Stimulated activated CD8-positive, alpha-beta memory T cell treated with anti-CD3 and anti-CD28 coated beads, Interleukin-2, amount 100 ng/mL, for 1 hour (primary cell): Measurements from ENCODE around the gene SPACA6.
A peak's percentile ranks its signal among the peaks of the same experiment; 100 is the strongest.

Source experiments
- DNase-seq, 2 donors: peaks; one replicate each; pipeline ENCODE4 v3.0.0-alpha.2; 2020; ENCODE audit warnings: low read depth in 2 of 2

SPACA6 gene

DNA sequence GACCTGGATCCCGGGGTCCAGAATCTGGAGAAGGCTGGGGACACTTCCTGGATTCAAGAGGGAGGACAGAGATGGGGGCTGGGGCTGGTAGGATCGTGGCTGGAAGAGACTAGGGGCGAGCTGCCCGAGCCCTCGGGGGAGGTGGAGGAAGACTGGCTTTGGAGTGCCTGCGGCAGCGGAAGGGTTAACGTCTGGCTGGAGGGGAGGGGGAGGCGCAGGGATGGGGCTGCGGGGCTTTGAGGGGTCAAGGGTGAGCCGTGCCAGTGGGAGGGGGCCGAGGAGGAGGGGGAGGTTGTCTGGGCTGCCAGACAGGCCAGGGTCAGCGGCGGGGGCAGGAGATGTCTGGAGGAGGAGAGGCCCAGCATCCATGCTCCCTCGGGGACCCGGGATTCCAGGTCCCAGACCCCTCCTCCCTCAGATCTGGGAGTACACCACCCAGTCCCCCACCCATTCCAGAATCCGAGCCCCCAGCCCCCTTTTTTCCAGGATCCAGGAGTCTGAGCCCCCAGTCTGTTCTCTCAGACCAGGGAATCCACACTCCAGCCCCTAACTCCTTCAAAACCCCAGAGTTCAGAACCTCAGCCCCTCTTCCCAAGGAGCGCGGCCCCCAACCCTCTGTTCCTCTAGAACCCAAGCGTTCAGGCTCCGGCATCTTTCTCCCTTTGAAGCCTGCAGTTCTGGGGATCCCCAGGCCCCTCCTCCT, 3.2 kb upstream of the SPACA6 start:
- no peak for DNase-seq

DNA sequence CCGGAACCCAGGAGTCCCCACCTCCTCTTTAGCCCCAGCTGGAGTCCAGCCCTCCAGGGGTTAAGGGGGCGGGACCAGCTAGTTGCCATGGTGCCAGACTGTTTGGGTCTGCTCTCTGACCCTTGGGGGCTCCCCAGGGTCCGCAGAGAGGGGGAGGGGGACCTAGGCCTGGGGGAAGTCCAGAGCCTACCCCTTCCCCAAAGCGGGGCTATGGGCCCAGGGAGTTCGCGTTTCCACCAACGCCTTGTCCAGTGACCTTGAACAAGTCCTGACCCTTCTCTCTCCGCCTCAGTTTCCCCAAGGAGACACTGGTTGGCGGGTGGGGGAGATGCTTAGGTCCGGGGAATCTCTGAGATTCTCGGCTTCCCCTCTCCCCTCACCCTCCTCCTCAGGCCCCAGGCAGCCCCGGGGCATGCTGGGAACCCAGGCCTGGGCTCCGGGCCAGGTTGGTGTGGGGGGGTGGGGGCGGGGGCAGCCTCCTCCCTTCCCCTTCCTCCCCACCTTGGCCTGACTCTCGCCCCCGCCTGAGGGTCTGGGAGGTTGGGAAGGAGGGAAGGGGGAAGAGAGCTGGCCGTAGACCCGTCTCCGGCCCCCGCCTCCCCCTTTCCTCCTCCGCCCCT, 2.6 kb upstream of the SPACA6 start:
- DNase-seq, result no peak

DNA sequence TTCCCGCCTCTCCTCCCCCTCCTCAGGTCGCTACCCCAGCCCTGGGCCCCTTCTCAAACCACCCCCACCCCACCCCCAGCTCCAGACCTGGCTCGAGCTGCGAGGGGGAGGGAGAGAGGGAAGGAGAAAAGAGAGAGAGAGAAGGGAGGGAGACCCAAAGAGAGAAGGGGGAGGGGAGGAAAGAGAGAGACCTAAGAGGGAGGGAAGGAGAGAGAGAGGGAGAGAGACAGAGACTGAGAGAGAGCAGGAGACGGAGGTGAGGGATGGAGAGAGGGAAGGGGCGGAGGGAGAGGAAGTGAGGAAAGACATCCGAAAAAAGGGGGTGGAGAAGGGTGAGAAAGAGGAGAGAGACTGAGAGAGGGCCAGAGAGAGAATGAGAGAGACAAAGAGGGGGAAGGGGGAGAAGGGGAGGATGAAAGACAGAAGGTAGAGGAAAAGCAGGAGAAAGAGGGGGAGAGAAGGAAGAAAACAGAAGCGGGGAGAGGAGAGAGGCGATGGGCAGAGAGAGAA, 2.0 kb upstream of the SPACA6 start:
- no peak for DNase-seq

DNA sequence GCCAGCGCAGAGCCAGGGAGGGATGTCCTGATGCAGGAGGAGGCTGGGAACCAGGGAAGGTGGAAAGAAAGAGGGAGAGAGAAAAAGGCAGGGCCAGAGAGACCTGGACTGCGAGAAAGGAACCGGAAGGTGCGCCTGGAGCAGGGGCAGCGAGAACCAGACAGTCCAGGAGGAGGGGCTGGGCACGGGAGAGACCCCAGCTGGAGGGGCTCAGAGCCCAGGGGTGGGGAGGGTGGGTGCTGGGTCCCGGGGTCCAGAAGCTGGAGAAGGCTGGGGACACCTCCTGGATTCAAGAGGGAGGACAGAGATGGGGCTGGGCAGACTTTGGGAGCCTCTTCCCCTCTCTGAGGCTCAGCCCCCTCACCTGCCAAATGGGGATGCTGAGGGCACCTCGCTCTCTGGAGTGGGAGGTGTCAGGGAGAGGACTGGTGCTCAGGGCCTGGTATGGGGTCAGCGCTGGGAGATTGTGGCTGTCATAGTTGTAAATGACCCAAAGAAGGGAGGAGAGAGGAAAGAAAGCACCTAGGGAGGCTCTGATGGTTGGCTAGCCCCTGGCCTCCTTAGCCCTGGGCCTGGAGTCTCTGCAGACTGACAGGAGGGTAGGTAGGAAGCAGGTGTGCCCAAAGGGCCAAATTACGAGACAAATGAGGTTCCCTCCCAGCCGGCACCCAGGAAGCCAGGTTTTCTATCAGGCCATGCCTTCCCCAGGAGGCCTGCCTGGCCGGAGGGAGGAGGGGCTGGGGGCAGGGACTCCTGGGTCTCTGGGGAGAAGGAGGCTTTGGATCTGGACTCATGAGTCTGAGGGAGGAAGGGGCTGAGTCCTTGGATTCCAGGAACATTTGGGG, 1.3 kb upstream of the SPACA6 start:
- DNase-seq, result no peak

DNA sequence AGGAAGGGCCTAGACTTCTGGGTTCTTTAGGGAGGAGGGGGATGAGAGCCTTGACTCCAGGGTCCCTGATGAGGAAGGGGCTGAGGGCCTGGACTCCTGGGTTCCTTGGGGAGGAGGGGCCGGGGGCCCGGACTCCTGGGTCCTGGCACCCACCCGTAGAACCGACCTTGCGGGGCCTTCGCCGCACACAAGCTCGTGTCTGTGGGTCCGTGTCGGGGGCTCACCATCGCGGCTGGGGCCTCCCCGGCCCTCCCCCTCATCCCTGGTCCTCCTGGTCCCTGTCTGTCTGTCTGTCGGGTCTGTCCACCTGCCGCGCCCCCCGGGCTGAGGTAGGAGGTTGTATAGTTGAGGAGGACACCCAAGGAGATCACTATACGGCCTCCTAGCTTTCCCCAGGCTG, 662 bp upstream of the SPACA6 start:
- no peak for DNase-seq

DNA sequence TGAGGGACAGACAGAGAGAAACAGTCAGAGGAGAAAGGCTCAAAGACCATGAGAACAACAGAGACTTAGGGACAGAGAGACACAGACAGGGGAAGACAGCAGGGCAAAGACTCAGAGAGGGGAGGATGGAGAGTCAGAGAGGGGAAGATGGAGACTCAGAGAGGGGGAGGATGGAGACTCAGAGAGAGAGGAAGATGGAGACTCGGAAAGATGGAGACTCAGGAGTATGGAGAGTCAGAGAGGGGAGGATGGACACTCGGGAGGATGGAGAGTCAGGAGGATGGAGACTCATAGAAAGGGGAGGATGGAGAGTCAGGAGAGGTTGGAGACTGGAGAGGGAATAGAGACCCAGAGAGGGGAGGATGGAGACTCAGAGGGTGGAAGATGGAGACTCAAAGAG, 689 bp downstream of the SPACA6 start:
- no peak for DNase-seq

DNA sequence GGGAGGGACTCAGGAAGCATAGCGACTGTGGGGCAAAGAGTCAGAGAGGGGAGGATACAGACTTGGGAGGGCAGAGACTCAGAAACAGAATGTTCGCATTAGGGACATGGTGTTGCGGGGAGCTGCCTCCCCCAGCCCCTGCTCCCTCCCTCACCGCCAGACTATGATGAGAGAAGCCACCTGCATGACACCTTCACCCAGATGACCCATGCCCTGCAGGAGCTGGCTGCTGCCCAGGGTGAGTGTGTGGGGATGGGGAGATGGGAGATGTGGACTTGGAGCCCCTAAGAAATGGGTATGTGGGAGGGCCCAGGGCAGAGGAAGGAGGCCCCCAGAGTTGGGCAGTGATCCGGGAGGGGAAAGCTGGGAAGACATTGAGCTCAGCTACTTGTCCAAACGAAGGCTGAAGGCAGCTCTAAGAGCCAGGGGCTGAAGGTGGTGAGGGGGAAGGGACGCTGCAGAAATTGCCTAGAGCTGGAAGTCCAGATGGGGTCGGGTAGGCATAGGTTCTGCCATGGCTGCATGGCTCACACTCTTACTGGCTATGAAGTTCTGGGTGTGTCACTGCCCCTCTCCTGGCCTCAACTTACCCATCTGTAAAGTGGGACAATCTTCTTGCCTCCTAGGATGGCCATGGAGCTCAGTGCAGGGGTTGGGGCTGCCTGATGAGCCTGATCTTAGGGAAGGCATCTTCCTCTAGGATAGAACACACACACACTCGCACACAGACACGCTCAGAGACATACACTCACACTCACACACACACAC, 1.4 kb downstream of the SPACA6 start:
- DNase-seq, result no peak

DNA sequence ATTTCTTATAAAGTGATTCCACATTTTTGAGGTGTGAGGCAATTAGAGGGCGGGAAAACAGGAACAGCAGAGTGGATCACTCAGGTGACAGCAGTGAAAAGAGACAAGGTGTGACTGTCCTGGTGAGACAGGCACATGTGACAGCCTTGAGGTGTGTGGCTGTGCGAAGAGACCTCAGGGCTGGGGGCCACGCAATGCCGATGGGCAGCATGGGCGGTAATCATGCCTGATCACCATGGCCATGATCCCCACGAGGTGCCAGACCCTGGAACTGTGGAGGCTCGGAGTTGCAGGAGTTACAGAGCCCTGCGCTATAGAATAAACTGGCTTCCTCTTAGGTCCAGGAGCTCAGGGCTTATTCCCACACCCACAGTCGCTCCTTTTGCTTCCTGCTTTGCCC, 2.0 kb downstream of the SPACA6 start:
- DNase-seq, result no peak

DNA sequence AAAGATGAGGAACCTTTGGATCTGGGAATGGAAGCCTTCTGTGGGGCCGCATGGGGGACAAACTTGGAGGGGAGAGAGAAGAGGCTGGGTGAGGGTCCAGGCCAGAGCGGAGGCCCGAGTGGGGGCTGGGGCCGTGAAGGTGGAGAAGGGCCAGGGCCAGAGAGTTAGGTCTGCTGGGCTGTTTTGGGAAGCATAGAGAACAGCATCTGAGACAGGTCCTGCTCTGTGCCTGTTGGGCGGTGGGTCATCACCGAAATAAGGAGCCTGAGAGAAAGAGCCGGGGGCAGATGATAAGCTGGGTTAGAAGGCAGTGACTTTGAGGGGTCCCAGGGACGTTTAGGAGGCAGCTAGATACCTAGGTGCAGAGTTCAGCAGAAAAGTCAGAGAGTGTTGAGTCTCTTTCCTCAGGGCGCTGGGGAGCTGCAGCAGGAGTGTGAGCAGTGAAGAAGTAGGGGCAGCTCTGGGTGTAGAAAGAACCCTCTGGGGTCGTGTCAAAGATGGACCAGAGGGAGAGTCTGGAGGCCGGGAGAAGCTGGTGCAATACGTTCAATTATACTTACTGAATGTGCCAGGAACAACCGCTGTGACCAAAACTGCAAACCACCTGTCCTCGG, 2.7 kb downstream of the SPACA6 start:
- no peak for DNase-seq

DNA sequence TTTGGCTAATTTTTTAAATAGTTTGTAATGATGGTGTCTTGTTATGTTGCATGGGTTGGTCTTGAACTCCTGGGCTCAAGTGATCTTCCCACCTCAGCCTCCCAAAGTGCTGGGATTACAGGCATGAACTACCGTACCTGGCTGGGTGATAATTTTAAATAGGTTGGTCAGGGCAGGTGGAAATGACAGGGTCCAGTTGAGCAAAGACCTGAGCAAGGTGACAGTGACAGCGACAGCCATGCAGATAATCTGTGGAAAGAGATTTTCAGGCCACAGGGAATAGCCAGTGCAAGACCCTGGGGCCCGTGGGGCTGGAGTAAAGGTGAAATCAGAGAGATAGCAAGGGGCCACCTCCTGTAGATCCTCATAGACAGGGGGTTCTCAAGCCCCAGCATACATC, 3.5 kb downstream of the SPACA6 start:
- DNase-seq, result no peak

DNA sequence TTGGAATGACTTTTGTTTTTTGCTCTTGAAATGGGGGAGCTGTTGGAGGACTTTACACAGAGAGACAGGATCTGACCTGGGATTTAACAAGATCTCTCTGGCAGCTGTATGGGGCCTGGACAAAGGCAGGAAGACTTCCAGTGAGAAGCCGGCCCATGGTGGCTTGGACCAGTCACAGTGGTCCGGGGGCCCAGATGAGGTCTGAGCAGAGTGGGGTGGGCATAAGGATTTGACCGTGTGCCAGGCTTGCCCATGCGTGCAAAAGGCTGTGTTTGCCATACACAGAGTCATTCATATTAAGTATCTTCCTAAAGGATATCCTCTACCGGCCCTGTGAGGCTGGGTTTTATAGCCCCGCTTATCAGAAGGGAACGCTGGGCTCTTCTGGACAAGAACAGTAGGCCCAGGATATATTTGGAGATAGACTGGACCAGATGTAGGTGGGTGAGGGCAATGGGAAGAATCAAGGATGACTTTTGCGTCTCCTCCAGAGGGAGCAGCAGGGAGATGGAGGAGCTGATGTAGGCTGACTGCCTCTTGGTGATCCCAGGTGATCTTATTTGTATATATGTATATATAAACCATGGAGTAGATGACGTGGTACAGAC, 4.1 kb downstream of the SPACA6 start:
- no peak for DNase-seq

DNA sequence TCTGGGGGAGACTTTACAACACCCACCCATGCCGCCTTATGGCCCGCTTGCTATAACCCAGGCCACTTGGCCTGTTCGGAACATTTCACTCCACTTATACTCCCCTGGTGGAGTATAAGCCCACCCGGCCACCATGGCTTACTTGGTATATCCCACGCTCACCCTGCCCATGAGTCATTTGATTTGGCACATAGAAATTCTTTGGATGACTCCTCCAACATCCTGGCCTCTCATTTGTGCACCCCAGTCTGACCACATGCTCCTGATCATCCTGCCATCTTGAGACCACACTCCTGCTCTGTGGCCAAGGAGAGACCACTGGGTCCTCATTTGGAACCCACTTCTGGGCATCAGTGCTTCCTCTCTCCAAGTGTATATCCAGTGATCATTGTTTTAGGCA, 5.2 kb downstream of the SPACA6 start:
- DNase-seq, result no peak

DNA sequence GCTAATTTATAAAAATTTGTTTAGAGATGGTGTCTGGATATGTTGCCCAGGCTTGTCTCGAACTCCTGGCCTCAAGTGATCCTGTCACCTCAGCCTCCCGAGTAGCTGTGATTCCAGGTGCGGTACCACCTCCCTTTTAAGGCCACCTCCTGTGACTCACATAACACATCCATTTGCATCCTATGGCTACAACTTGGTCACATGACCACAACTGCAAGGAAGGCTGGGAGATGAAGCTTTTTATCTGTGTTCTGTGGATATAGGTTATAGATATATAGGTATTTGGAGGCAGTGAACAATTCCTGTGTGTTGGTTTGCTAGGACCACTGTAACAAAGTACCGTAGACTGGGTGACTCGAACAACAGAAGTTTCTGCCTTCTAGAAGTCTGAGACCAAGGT, 6.0 kb downstream of the SPACA6 start:
- DNase-seq, result no peak

DNA sequence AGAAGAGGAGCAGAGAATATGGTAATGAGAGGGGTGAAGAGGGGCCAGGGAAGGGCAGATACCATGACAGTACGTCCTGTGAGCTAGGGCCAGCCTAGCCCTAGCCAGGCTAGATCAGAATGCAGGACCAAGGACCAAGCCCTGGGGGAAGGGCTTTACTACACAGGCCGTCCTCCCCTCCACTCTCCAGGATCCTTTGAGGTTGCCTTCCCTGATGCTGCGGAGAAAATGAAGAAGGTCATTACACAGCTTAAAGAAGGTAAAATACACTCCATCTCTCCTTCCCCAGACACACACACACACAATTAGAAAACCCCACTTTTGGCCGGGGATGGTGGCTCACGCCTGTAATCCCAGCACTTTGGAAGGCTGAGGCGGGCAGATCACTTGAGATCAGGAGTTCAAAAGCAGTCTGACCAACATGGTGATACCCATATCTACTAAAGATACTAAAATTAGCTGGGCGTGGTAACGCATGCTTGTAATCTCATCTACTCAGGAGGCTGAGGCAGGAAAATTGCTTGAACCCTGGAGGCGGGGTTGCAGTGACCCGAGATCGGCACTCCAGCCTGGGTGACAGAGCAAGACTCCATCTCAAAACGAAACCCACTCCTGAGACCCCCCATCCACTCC, 8.5 kb downstream of the SPACA6 start:
- no peak for DNase-seq

DNA sequence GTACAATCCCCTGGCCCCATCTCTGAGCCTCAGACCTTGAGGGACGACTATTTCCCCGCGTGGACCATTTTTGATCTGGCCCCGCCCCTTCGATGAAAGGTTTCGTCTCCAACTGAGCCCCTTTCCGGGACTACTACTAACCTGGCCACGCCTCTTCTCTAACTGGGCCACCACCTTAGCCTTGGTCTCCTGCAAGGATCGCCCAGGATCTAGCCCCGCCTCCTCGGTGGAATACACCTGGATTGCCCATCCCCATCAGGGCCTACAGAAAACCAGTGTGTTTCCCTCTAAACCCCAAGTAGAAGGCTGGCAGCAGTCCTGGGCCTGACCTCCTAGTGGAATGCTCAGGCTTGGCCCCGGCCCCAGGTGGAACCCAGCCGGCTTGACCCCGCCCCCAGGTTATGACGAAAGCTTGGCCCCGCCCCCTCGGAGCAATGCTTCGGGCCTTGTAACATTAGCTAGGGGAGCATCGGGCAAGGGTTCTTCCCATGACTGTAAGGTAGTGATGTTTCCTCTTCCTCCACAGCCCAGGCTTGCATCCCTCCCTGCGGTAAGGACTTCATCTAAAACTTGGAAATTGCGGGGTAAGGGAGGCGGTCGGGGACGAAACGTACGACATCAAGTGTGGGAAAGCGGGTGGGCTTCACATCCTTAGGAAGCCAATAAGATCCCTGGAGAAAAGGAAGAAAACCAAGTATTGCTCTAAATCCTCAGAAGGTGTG, 9.1 kb downstream of the SPACA6 start:
- no peak for DNase-seq

DNA sequence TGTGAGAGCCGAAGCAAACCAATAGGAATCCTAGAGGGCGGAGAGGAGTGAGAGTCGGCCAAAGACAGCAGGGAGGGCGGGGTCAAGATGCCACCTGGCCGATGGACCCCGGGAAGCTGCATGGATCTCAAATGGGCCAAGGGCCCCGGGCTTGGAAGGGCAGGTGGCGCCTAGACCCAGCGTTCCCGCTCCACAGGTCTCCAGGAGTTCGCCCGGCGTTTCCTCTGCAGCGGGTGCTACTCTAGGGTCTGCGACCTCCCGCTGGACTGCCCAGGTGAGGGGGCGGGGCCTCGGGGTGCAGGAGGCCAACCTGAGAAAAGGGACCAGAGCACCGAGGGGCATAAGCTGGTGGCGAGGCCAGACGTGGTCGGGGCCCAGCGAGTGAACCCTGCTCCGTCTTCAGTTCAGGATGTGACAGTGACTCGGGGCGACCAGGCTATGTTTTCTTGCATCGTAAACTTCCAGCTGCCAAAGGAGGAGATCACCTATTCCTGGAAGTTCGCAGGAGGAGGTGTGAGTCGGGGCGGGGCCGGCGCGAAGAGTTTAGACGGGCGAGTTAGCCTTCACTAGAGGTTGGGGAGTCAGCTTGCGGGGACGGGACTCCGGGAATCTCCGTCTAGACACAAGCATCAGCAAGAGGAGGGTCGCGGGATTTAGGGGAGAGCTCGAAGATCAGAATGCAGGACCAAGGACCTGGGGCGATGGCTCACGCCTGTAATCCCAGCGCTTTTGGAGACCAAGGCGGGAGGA, 9.9 kb downstream of the SPACA6 start:
- DNase-seq, result no peak

DNA sequence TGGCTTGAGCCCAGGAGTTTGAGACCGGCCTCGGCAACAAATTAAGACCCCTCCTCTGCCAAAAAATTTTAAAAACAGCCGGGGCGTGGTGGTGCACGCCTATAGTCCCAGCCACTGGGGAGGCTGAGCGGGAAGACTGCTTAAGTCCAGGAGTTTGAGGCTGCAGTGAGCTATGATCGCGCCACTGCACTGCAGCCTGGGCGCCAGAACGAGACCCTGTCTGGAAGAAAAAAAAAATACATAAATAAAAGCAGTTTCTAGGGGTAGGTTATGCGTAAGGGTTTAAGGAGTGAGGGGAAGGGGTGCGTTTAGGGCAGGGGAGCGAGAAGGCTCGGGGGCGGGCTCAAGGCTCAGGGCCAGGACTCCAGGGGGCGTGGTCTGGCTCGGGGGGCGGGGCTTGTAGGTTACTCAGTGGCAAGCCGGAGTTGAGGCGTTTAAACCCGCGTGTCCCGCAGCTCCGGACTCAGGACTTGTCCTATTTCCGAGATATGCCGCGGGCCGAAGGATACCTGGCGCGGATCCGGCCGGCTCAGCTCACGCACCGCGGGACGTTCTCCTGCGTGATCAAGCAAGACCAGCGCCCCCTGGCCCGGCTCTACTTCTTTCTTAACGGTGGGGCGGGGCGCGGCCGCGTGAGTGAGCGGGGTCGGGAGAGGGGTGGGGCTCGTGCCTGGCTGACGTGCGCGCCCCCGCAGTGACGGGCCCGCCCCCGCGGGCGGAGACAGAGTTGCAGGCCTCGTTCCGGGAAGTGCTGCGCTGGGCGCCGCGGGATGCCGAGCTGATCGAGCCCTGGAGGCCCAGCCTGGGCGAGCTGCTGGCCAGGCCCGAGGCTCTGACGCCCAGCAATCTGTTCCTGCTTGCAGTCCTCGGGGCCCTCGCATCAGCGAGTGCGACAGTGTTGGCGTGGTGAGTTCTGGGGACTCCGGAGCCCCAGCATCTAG, 10.7 kb downstream of the SPACA6 start:
- DNase-seq, result peak; percentile 92 to 94

DNA sequence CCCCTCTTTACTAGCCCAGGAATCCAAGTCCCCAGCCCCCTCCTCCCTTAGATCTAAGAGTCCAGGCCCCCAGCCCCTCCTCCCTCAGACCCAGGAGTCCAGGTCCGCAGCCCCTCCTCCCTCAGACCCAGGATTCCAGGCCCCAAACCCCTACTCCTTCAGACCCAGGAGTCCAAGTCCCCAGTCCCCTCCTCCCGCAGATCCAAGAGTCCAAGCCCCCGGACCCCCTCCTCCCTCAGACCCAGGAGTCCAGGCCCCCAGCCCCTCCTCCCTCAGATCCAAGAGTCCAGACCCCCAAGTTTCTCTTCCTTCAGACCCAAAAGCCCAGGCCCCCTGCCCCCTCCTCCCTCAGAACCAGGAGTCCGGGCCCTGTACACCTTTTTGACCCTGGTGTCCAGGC, 11.5 kb downstream of the SPACA6 start:
- DNase-seq, result no peak
